Measurements from ENCODE around the gene RHBDL3.
"Not testable (repeated sequence)": the region's sequence is repeated elsewhere in the genome, so short reads cannot be mapped to it uniquely, and the experiment has no call there.

Gene RHBDL3

DNA sequence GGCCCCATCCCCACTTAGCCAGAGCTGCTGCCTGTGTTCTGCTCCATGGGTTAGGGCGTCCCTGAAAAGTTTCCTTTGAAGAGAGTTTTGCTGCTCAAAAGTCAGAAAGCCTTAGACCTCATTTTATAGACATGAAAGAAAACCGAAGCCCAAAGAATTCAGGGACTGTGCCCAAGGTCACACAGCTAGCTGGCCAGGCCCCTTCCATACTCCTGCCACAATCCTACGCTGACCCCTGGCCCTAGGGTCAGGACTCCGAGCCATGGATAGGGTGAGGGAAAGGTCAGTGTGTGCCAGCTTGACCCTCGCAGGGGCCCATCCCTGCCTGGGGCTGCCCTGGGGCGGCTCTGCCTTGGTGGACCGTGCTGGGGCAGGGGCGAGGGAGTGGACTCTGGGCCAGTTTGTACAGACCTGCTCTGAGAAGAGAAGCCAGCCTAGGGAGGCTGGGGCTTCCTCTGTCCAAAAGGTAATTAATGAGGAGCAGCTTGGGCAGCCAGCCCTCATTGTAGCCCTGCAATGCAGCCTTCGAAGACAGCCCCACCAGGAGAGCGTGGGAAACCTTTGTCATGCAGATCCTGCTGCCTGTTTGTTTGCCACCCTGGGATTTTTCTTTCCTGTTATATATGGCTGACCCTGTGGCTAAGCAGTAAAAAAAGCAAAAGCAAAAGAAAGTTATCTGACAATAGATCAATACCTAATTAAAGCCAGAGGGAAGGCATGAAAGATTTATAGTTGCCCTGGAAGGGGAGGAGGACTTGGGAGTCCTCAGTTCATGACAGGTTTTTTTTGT is 37.4 kb downstream of the RHBDL3 start:
- H3K27ac ChIP-seq (ENCODE audit: insufficient read depth, low read length, poor library complexity, severe bottlenecking), result no peak overlapping the region
- DNase-seq, result no peak
- no peaks in the 10 kb centered on the region for H3K36me3 ChIP-seq (ENCODE audit: control insufficient read depth, insufficient read depth, low read length)
- no peaks in the 10 kb centered on the region for H3K27me3 ChIP-seq (replicated peaks; ENCODE audit: control insufficient read depth, insufficient read depth, low read length, poor library complexity, severe bottlenecking)
- no peak overlapping the region for H3K4me3 ChIP-seq (ENCODE audit: insufficient read depth, low read depth, low read length, poor library complexity, severe bottlenecking)
- no peaks in the 10 kb centered on the region for H3K4me1 ChIP-seq (ENCODE audit: control insufficient read depth, insufficient read depth, low read length, poor library complexity, severe bottlenecking)
- H3K9me3 ChIP-seq (ENCODE audit: control insufficient read depth, low read length), result no peaks in the 10 kb centered on the region

DNA sequence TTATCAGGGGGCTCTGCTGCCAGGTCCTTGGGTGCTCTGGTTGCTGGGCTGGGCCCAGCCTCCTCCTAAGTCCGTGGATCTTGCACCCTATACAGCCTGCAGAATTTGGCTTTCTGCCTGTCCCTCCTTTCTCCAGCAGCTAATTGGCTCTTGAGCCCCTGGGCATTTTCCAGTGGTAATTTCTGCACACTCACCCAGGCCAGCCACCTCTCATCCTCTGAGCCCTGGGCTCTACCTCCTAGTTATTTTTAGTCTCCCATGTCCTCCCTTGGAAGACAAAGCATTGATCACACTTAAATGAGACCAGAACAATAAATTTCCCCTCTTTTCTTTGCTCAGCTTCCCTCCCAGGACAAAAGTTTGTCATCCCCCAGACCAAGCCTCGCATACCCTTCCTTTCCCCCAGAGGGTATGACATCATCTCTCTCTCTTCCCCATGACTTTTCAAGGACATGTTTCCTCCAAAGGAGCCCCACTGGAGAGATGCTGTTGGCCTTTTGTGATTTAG is 38.2 kb downstream of the RHBDL3 start:
- no peaks in the 10 kb centered on the region for H3K9me3 ChIP-seq (ENCODE audit: control insufficient read depth, low read length)
- DNase-seq, result no peak
- no peak overlapping the region for H3K4me3 ChIP-seq (ENCODE audit: insufficient read depth, low read depth, low read length, poor library complexity, severe bottlenecking)
- no peaks in the 10 kb centered on the region for H3K27me3 ChIP-seq (replicated peaks; ENCODE audit: control insufficient read depth, insufficient read depth, low read length, poor library complexity, severe bottlenecking)
- H3K27ac ChIP-seq (ENCODE audit: insufficient read depth, low read length, poor library complexity, severe bottlenecking), result no peak overlapping the region
- no peaks in the 10 kb centered on the region for H3K36me3 ChIP-seq (ENCODE audit: control insufficient read depth, insufficient read depth, low read length)
- H3K4me1 ChIP-seq (ENCODE audit: control insufficient read depth, insufficient read depth, low read length, poor library complexity, severe bottlenecking), result no peaks in the 10 kb centered on the region

DNA sequence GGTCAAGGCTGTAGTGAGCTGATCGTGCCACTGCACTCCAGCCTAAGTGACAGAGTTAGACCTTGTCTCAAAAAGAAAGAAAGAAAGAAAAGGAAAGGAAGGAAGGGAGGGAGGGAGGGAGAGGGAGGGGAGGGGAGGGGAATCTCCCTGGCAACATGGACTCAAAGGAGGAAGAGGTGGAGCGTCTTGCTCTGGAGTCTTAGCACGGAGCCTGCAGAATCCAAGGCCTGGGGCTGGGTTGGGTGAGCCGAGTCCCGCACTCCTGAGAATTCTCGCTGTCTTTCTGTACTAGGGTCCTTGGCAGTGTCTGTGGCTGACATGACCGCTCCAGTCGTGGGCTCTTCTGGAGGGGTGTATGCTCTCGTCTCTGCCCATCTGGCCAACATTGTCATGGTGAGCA is 39.4 kb downstream of the RHBDL3 start:
- H3K9me3 ChIP-seq (ENCODE audit: control insufficient read depth, low read length), result no peaks in the 10 kb centered on the region
- H3K36me3 ChIP-seq (ENCODE audit: control insufficient read depth, insufficient read depth, low read length), result no peaks in the 10 kb centered on the region
- no peaks in the 10 kb centered on the region for H3K27me3 ChIP-seq (replicated peaks; ENCODE audit: control insufficient read depth, insufficient read depth, low read length, poor library complexity, severe bottlenecking)
- no peak overlapping the region for H3K4me3 ChIP-seq (ENCODE audit: insufficient read depth, low read depth, low read length, poor library complexity, severe bottlenecking)
- no peaks in the 10 kb centered on the region for H3K4me1 ChIP-seq (ENCODE audit: control insufficient read depth, insufficient read depth, low read length, poor library complexity, severe bottlenecking)
- no peak overlapping the region for H3K27ac ChIP-seq (ENCODE audit: insufficient read depth, low read length, poor library complexity, severe bottlenecking)
- no peak for DNase-seq

DNA sequence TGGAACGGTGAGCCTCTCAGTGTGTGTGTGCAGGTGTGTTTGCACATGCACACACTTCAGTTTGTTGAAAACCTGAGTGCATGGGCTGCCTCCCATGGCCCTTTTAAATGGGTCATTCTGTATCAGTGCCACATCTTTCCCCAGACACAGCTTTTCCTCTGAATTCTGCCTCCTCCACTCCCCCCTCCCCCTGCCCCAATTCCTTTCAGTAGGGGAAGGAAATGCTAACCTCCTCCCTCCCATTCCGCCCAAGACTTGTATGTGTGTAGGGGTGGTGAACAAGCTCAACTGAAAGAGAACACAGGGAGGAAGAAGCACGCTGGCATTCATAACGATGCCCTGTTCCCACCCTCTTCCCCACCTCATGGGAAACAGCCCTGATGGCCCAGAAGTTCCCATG is 42.0 kb downstream of the RHBDL3 start:
- H3K36me3 ChIP-seq (ENCODE audit: control insufficient read depth, insufficient read depth, low read length), result no peaks in the 10 kb centered on the region
- H3K27me3 ChIP-seq (replicated peaks; ENCODE audit: control insufficient read depth, insufficient read depth, low read length, poor library complexity, severe bottlenecking), result no peaks in the 10 kb centered on the region
- no peak for DNase-seq
- no peak overlapping the region for H3K4me3 ChIP-seq (ENCODE audit: insufficient read depth, low read depth, low read length, poor library complexity, severe bottlenecking)
- H3K4me1 ChIP-seq (ENCODE audit: control insufficient read depth, insufficient read depth, low read length, poor library complexity, severe bottlenecking), result no peaks in the 10 kb centered on the region
- H3K9me3 ChIP-seq (ENCODE audit: control insufficient read depth, low read length), result no peaks in the 10 kb centered on the region
- H3K27ac ChIP-seq (ENCODE audit: insufficient read depth, low read length, poor library complexity, severe bottlenecking), result no peak overlapping the region

DNA sequence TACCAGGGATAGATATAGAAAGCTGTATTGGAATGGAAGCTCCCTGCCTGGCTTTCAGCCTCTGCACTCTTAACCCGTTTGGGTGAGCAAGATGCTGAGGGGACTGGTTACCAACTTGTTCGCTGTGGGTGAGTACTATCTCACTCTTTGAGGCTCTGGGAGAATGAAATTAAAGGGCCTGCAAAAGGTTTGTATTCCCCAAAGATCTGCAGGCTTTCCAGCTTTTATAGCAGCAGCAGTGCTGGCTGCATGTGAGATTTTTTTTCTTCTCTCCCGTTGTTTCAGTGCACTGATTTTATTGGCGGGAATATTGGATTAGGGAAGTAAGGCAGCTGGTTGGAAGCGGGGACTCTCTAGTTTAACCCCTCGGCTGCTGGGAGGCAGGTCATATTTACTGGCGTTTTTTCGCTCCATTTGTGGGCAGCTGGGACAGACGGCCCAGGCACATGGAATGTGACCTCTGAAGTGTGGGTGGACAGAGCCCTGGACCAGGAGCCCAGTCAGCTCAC is 45.5 kb downstream of the RHBDL3 start:
- Histone ChIP-seq H3K27ac (ENCODE audit: insufficient read depth, low read length, poor library complexity, severe bottlenecking) (no peak overlapping the region), H3K9me3 (ENCODE audit: control insufficient read depth, low read length) (no peaks in the 10 kb centered on the region), H3K27me3 (replicated peaks; ENCODE audit: control insufficient read depth, insufficient read depth, low read length, poor library complexity, severe bottlenecking) (no peaks in the 10 kb centered on the region), H3K36me3 (ENCODE audit: control insufficient read depth, insufficient read depth, low read length) (no peaks in the 10 kb centered on the region), H3K4me3 (ENCODE audit: insufficient read depth, low read depth, low read length, poor library complexity, severe bottlenecking) (no peak overlapping the region), H3K4me1 (ENCODE audit: control insufficient read depth, insufficient read depth, low read length, poor library complexity, severe bottlenecking) (no peaks in the 10 kb centered on the region)
- DNase-seq, result no peak

DNA sequence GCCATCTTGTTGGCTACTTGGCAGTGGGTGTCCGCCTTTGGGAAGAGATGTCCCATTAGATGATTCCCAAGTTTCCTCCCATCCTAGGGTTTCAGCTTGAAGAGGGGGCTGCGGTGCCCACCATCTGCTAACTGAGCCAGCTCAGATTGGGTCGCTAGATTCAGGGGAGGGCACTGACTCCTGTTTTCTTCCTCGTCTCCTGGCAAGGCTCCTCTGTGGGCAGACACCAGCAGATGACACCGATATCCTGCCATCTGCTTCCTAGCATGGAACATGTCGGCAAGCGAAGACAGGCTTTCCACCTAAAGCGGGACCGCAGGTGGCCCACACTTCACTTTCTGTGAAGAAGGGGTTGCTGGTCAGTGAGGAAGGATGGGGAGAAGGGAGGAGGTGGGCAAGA is 49.0 kb downstream of the RHBDL3 start:
- no peak overlapping the region for H3K4me3 ChIP-seq (ENCODE audit: insufficient read depth, low read depth, low read length, poor library complexity, severe bottlenecking)
- H3K27me3 ChIP-seq (replicated peaks; ENCODE audit: control insufficient read depth, insufficient read depth, low read length, poor library complexity, severe bottlenecking), result no peaks in the 10 kb centered on the region
- H3K4me1 ChIP-seq (ENCODE audit: control insufficient read depth, insufficient read depth, low read length, poor library complexity, severe bottlenecking), result no peaks in the 10 kb centered on the region
- no peaks in the 10 kb centered on the region for H3K36me3 ChIP-seq (ENCODE audit: control insufficient read depth, insufficient read depth, low read length)
- no peaks in the 10 kb centered on the region for H3K9me3 ChIP-seq (ENCODE audit: control insufficient read depth, low read length)
- no peak for DNase-seq
- H3K27ac ChIP-seq (ENCODE audit: insufficient read depth, low read length, poor library complexity, severe bottlenecking), result no peak overlapping the region

DNA sequence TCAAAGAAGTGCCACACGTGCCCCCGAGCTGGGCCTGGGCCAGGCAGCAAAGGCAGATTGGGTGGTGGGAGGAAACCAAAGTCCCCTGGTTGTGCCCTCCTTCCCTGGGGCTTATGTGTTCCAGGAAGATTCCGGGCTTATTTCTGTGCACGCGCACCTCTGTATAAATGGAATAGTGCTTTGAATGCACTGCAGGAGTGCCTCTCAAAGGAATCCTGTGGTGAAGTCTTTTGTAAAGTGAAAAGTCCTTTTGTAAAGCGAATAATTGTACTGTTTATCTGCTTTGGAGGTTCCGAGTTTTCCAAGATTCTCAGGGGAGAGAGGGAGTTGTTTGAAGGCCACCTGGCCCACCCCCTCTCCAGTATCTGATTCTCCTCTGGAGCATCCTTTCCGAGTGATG is 49.5 kb downstream of the RHBDL3 start:
- no peaks in the 10 kb centered on the region for H3K9me3 ChIP-seq (ENCODE audit: control insufficient read depth, low read length)
- H3K27ac ChIP-seq (ENCODE audit: insufficient read depth, low read length, poor library complexity, severe bottlenecking), result no peak overlapping the region
- no peaks in the 10 kb centered on the region for H3K4me1 ChIP-seq (ENCODE audit: control insufficient read depth, insufficient read depth, low read length, poor library complexity, severe bottlenecking)
- H3K36me3 ChIP-seq (ENCODE audit: control insufficient read depth, insufficient read depth, low read length), result no peaks in the 10 kb centered on the region
- DNase-seq, result no peak
- no peaks in the 10 kb centered on the region for H3K27me3 ChIP-seq (replicated peaks; ENCODE audit: control insufficient read depth, insufficient read depth, low read length, poor library complexity, severe bottlenecking)
- H3K4me3 ChIP-seq (ENCODE audit: insufficient read depth, low read depth, low read length, poor library complexity, severe bottlenecking), result no peak overlapping the region

DNA sequence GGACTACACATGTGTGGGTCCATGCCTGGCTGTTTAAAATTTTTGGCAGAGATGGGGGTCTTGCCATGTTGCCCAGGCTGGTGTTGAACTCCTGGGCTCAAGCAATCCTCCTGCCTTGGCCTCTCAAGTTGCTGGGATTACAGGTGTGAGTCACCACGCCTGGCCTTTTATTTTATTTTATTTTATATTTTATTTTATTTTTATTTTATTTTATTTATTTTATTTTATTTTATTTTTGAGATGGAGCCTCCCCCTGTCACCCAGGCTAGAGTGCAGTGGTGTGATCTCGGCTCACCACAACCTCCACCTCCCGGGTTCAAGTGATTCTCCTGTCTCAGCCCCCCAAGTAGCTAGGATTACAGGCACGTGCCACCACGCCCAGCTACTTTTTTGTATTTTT is 51.0 kb downstream of the RHBDL3 start:
- not testable (repeated sequence) for H3K27me3 ChIP-seq (replicated peaks; ENCODE audit: control insufficient read depth, insufficient read depth, low read length, poor library complexity, severe bottlenecking)

DNA sequence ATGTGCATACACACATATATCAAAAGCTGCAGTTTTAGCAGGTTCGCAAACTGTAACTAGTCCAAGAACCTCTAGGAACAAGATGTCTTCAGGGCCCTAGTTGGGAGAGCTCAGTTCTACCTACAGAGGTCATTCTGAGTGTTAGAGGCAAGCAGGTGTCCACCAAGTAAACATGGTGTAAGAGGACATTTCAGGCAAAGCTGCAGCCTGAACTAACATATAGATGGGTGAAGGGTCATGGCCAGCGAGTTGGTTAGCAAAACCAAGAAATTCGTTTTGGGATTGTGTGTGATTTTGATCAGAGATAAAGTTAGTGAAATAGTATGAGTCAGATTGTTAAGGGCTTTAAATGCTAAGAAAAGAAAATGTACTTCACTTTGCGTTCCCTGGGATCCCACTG is 51.7 kb downstream of the RHBDL3 start:
- H3K9me3 ChIP-seq (ENCODE audit: control insufficient read depth, low read length), result no peaks in the 10 kb centered on the region
- H3K36me3 ChIP-seq (ENCODE audit: control insufficient read depth, insufficient read depth, low read length), result no peaks in the 10 kb centered on the region
- H3K27me3 ChIP-seq (replicated peaks; ENCODE audit: control insufficient read depth, insufficient read depth, low read length, poor library complexity, severe bottlenecking), result no peaks in the 10 kb centered on the region
- H3K4me1 ChIP-seq (ENCODE audit: control insufficient read depth, insufficient read depth, low read length, poor library complexity, severe bottlenecking), result no peaks in the 10 kb centered on the region
- H3K27ac ChIP-seq (ENCODE audit: insufficient read depth, low read length, poor library complexity, severe bottlenecking), result no peak overlapping the region
- DNase-seq, result no peak
- H3K4me3 ChIP-seq (ENCODE audit: insufficient read depth, low read depth, low read length, poor library complexity, severe bottlenecking), result no peak overlapping the region

More for the DNA sequence above, 51.0 kb downstream of the RHBDL3 start:
- H3K4me3 ChIP-seq (ENCODE audit: insufficient read depth, low read depth, low read length, poor library complexity, severe bottlenecking); H3K9me3 ChIP-seq (ENCODE audit: control insufficient read depth, low read length); H3K36me3 ChIP-seq (ENCODE audit: control insufficient read depth, insufficient read depth, low read length); H3K27ac ChIP-seq (ENCODE audit: insufficient read depth, low read length, poor library complexity, severe bottlenecking); DNase-seq; H3K4me1 ChIP-seq (ENCODE audit: control insufficient read depth, insufficient read depth, low read length, poor library complexity, severe bottlenecking): not testable (repeated sequence)

DNA sequence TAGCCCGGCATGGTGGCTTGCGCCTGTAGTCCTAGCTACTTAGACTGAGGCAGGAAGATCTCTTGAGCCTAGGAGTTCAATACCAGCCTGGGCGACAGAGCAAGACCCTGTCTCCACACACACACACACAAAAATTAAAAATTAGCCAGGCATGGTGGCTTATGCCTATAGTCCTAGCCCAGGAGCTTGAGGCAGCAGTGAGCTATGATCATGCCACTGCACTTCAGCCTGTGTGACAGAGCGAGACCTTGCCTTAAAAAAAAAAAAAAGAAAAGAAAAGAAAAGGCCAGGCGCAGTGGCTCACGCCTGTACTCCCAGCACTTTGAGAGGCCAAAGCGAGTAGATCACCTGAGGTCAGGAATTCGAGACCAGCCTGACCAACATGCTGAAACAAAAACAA is 52.4 kb downstream of the RHBDL3 start:
- DNase-seq, result no peak
- H3K27ac ChIP-seq (ENCODE audit: insufficient read depth, low read length, poor library complexity, severe bottlenecking), result no peak overlapping the region
- no peaks in the 10 kb centered on the region for H3K4me1 ChIP-seq (ENCODE audit: control insufficient read depth, insufficient read depth, low read length, poor library complexity, severe bottlenecking)
- H3K36me3 ChIP-seq (ENCODE audit: control insufficient read depth, insufficient read depth, low read length), result no peaks in the 10 kb centered on the region
- no peaks in the 10 kb centered on the region for H3K9me3 ChIP-seq (ENCODE audit: control insufficient read depth, low read length)
- no peak overlapping the region for H3K4me3 ChIP-seq (ENCODE audit: insufficient read depth, low read depth, low read length, poor library complexity, severe bottlenecking)
- no peaks in the 10 kb centered on the region for H3K27me3 ChIP-seq (replicated peaks; ENCODE audit: control insufficient read depth, insufficient read depth, low read length, poor library complexity, severe bottlenecking)
